GM19193 (cell line): ENCODE results near the gene TFCP2.

Experiments used
- POLR2A ChIP-seq: IDR thresholded peaks from 4 replicates; pipeline ENCODE4 v1.6.1; 2011; ENCODE audit not compliant: insufficient read depth, insufficient read length; ENCODE audit errors: extremely low read depth

TFCP2 gene

GRCh38 chr12:51056242-51056641, 116.7 kb downstream of the TFCP2 start:
- no peak for TF ChIP-seq POLR2A

GRCh38 chr12:51055060-51055459, 117.9 kb downstream of the TFCP2 start:
- TF ChIP-seq POLR2A = no peak

- TF ChIP-seq POLR2A = no peak
These were observed 121.1 kb downstream of the TFCP2 start for GRCh38 chr12:51051787-51052186.

DNA sequence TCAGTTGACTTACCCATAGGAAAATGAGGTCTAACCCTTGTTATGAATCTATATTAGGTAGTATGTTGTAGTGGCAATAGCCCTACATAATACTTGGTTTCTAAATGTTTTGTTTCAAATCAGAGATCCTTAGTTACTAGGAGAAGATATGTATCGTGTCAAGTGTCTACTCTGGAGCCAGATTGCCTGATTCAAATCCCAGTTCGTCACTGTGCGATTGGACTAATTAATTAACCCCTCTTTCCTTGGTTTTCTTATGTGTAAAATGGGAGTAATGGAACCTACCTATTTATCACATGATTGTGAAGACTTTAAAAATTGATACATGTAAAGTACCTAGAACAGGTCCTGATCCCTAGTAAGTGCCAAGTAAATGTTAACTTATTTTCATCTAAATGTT, 123.4 kb downstream of the TFCP2 start:
- TF ChIP-seq POLR2A = no peak

DNA sequence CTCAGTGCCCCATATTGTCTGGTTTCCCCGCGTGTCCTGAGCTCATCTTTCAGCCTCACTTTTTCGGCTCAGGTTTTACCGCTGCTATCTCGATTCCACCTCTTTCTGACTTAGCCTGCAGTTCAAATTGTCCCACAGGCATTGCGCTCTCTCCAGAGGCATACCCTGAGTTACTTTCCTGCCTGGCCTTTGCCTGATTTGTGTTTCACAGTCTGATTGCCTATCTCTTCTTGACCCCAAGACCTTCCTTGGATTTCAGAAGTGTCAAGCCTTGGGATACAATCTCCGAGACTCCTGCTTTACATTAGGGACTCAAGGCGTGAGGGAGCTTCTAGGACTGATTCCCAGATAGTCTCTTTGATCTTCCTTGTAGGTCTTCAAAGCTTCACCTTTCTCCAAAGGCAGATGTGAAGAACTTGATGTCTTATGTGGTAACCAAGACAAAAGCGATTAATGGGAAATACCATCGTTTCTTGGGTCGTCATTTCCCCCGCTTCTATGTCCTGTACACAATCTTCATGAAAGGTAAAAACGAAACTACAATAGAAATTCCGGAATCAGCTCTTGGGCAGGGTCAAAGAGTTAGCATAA, 124.2 kb downstream of the TFCP2 start:
- TF ChIP-seq POLR2A = no peak

DNA sequence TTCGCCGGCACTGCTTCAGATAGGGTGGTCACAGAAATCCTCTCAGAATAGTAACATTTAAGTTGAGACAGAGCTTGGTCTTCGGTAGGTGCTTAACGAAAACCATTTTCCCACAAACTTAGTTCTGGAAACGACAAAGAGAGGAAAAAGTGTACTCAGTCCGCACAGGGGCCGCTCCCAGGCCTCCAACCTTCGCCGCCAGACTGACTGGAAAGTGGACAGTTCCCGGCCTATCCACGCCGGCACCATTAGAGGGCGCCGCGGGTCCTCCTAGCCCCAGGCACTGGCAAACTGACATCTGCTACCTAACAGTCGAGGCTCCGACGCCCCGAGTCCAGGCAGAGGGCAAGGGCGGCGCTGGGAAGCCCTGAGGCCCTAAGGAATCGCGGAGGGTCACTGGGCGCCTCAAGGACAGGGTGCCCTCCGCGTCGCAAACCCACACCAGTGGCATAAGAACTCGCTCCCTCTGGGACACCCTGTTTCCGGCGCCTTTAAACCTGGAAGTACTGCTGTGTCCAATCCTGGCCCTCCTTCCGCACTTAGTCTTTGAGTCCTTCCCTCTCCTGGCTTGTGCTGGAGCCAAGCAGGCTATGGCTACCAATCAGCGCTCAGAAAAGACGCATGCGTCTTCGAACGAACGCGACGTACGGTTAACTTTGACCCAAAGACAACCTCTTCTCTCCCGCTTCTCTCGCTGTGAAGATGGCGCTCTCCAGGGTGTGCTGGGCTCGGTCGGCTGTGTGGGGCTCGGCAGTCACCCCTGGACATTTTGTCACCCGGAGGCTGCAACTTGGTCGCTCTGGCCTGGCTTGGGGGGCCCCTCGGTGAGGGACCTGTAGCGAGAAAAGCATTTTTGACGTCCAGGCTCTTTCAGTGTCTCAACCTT, 125.0 kb downstream of the TFCP2 start, which contains the start of gene LETMD1:
TSS of gene LETMD1 (plus strand) at position 673 of the 886 bp plus-strand sequence. CDS start at position 703, 30 bp downstream.
- peak; percentile 95 for TF ChIP-seq POLR2A
